Measurements from ENCODE around the gene HCN2. TPM values are rescaled to one million over a fixed set of nuclear protein-coding genes. Genes with fewer than 3 reads are reported as not detected.

The HCN2 gene
- total RNA-seq, 2 donors from 2014 or later, result 0.26 TPM; not detected in 1

- TF ChIP-seq POLR2A (IDR thresholded peaks at IDR 0.05), result no peak
- no peak for TF ChIP-seq CTCF (IDR thresholded peaks at IDR 0.05)
- H3K4me3 ChIP-seq, result no peak overlapping the region
- no peaks in the 10 kb centered on the region for H3K9me3 ChIP-seq
- intact Hi-C loops (cut with DNase I), result no loop called here
- 94 to 96% methylated on average over 30 to 34 of the region's 58 CpGs for WGBS, 2 donors
- peaks cover 15 to 19% of the 10 kb centered on the region in 2 donors for H3K36me3 ChIP-seq (replicated peaks in 1 of 2; ENCODE audit: insufficient read depth in 1 of 2, low read depth in 2 of 2)
- ATAC-seq (no peak), DNase-seq (no peak)
- no peaks in the 10 kb centered on the region for H3K4me1 ChIP-seq
- no peaks in the 10 kb centered on the region for H3K27me3 ChIP-seq
- H3K27ac ChIP-seq, result no peak overlapping the region
These were observed 61.6 kb downstream of the HCN2 start for GRCh38 chr19:651114-651818.

GRCh38 chr19:651991-652390 is 62.3 kb downstream of the HCN2 start:
- no peaks in the 10 kb centered on the region for H3K9me3 ChIP-seq
- no peak for DNase-seq
- intact Hi-C loops (cut with DNase I), result no loop called here
- H3K27me3 ChIP-seq, result no peaks in the 10 kb centered on the region
- no peak for TF ChIP-seq POLR2A (IDR thresholded peaks at IDR 0.05)
- no peak for TF ChIP-seq CTCF (IDR thresholded peaks at IDR 0.05)
- 81 to 82% methylated on average over 4 to 17 of the region's 24 CpGs for WGBS, 2 donors
- no peak overlapping the region for H3K4me3 ChIP-seq
- no peak for ATAC-seq
- peaks cover 2% of the 10 kb centered on the region for H3K4me1 ChIP-seq
- no peak overlapping the region for H3K27ac ChIP-seq
- H3K36me3 ChIP-seq (replicated peaks in 1 of 2; ENCODE audit: insufficient read depth in 1 of 2, low read depth in 2 of 2), result peaks cover 15 to 19% of the 10 kb centered on the region in 2 donors

- Histone ChIP-seq H3K9me3 (no peaks in the 10 kb centered on the region), H3K36me3 (replicated peaks in 1 of 2; ENCODE audit: insufficient read depth in 1 of 2, low read depth in 2 of 2) (peaks cover 15 to 16% of the 10 kb centered on the region in 2 donors), H3K4me3 (no peak overlapping the region), H3K27ac (no peak overlapping the region), H3K27me3 (no peaks in the 10 kb centered on the region), H3K4me1 (peaks cover 9% of the 10 kb centered on the region)
- TF ChIP-seq POLR2A (IDR thresholded peaks at IDR 0.05) (no peak), CTCF (IDR thresholded peaks at IDR 0.05) (no peak)
- 91 to 94% methylated on average over 16 to 38 of the region's 54 CpGs for WGBS, 2 donors
- DNase-seq (no peak), ATAC-seq (no peak)
- intact Hi-C loops (cut with DNase I), result no loop called here
These were observed 63.0 kb downstream of the HCN2 start for GRCh38 chr19:652467-653389.

- TF ChIP-seq CTCF (IDR thresholded peaks at IDR 0.05) (no peak), POLR2A (IDR thresholded peaks at IDR 0.05) (no peak)
- Histone ChIP-seq H3K9me3 (no peaks in the 10 kb centered on the region), H3K4me3 (no peak overlapping the region), H3K27ac (no peak overlapping the region), H3K27me3 (no peaks in the 10 kb centered on the region), H3K36me3 (replicated peaks in 1 of 2; ENCODE audit: insufficient read depth in 1 of 2, low read depth in 2 of 2) (peaks cover 11 to 13% of the 10 kb centered on the region in 2 donors), H3K4me1 (peaks cover 16% of the 10 kb centered on the region)
- ATAC-seq, result no peak
- no peak for DNase-seq
- intact Hi-C loops (cut with DNase I), result no loop called here
- 90 to 98% methylated on average over 8 to 17 of the region's 17 CpGs for WGBS, 2 donors
These were observed 63.7 kb downstream of the HCN2 start for GRCh38 chr19:653425-653824.

Measured in body of pancreas (tissue), 4 donors.